ENCODE measurements around the gene SLC13A5. TPM values are rescaled to one million over a fixed set of nuclear protein-coding genes. Genes with fewer than 3 reads are reported as not detected.

Gene SLC13A5
- polyA plus RNA-seq, 1 of the 3 experiments (the other 2 are of a cell fraction) = not detected

DNA sequence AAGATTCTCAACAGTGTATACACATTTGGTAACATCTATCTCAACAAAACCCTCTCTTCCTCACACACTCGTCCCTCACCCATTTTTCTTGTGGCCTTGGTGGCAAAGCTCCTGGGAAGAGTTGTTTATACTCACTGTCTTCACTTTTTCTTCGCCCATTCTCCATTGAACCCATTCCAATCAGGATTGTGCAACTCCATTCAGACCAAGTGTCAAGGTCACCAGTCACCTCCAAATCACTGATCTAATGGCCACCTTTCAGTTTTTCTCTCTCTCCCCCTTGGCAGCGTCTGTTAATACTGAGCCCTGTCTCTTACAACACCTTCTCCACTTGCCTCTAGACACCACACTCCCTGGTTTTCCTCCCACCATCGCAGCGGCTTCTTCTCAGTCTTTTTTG lies 8.6 kb upstream of the SLC13A5 start:
- POLR2A ChIA-PET = no interaction called here

More for the DNA sequence above, 8.6 kb upstream of the SLC13A5 start:
- H3K4me1 ChIP-seq (ENCODE audit: control insufficient read depth in 1 of 2, insufficient read depth in 2 of 2, low read depth in 1 of 2, low read length in 1 of 2) = no peaks in the 10 kb centered on the region
- TF ChIP-seq GATA2 (CRISPR knock-in tag; IDR thresholded peaks at IDR 0.05) (no peak), TAF1 (IDR thresholded peaks at IDR 0.05; ENCODE audit: borderline replicate concordance, low read depth, low read length) (no peak), NFIC (IDR thresholded peaks at IDR 0.05; ENCODE audit: borderline replicate concordance) (no peak), PBX3 (IDR thresholded peaks at IDR 0.05) (no peak), TEAD4 (IDR thresholded peaks at IDR 0.05; ENCODE audit: borderline replicate concordance, insufficient read depth) (no peak), POLR2AphosphoS5 (IDR thresholded peaks at IDR 0.05; ENCODE audit: low read depth, low read length) (no peak), TCF12 (IDR thresholded peaks at IDR 0.05) (no peak), SIN3A (IDR thresholded peaks at IDR 0.05; ENCODE audit: borderline replicate concordance, low read depth, low read length) (no peak), CHD2 (IDR thresholded peaks at IDR 0.05; ENCODE audit: low read length, partially characterized antibody) (no peak), FOSL2 (IDR thresholded peaks at IDR 0.05; ENCODE audit: borderline replicate concordance, low read depth) (no peak), RXRA (IDR thresholded peaks at IDR 0.05; ENCODE audit: borderline replicate concordance, low read depth) (no peak), IRF3 (IDR thresholded peaks at IDR 0.05; ENCODE audit: low read depth, low read length) (no peak), FOXM1 (IDR thresholded peaks at IDR 0.05; ENCODE audit: low read depth) (no peak), JUND (IDR thresholded peaks at IDR 0.05) (no peak), USF2 (IDR thresholded peaks at IDR 0.05; ENCODE audit: borderline replicate concordance, low read depth, low read length) (no peak), EP300 (IDR thresholded peaks at IDR 0.05; ENCODE audit: borderline replicate concordance in 1 of 2, low read depth in 1 of 2, low read length in 1 of 2) (no peak), REST (IDR thresholded peaks at IDR 0.05; ENCODE audit: low read depth, low read length) (no peak), MAX (IDR thresholded peaks at IDR 0.05; ENCODE audit: low read depth) (no peak)
- TF ChIP-seq, protein P1, sequence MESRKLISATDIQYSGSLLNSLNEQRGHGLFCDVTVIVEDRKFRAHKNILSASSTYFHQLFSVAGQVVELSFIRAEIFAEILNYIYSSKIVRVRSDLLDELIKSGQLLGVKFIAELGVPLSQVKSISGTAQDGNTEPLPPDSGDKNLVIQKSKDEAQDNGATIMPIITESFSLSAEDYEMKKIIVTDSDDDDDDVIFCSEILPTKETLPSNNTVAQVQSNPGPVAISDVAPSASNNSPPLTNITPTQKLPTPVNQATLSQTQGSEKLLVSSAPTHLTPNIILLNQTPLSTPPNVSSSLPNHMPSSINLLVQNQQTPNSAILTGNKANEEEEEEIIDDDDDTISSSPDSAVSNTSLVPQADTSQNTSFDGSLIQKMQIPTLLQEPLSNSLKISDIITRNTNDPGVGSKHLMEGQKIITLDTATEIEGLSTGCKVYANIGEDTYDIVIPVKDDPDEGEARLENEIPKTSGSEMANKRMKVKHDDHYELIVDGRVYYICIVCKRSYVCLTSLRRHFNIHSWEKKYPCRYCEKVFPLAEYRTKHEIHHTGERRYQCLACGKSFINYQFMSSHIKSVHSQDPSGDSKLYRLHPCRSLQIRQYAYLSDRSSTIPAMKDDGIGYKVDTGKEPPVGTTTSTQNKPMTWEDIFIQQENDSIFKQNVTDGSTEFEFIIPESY (IDR thresholded peaks at IDR 0.05; ENCODE audit: borderline replicate concordance, low read depth) = no peak
- no peak overlapping the region for H3K27ac ChIP-seq (ENCODE audit: low read depth in 2 of 2, low read length in 1 of 2)
- H3K79me2 ChIP-seq (ENCODE audit: insufficient read depth) = no peaks in the 10 kb centered on the region
- no peak for DNase-seq
- no peak overlapping the region for H2AFZ ChIP-seq (ENCODE audit: low read depth)
- no peaks in the 10 kb centered on the region for H3K9me2 ChIP-seq
- H3K9ac ChIP-seq = no peak overlapping the region
- no peak overlapping the region for H3K4me3 ChIP-seq (ENCODE audit: low read depth in 2 of 2, low read length in 1 of 2)
- WGBS (ENCODE audit: low lambda C conversion rate) = 5% methylated on average over 5 of the region's 5 CpGs
- H3K36me3 ChIP-seq (replicated peaks in 1 of 2; ENCODE audit: control insufficient read depth in 1 of 2, insufficient read depth in 2 of 2, low read length in 1 of 2) = no peaks in the 10 kb centered on the region
- CTCF ChIA-PET = no interaction called here
- no peaks in the 10 kb centered on the region for H3F3A ChIP-seq (replicated peaks; ENCODE audit: insufficient read depth)
- H3K4me2 ChIP-seq = no peak overlapping the region
- H4K20me1 ChIP-seq (ENCODE audit: insufficient read depth) = no peaks in the 10 kb centered on the region
- H3K27me3 ChIP-seq (ENCODE audit: insufficient read depth) = peaks cover 65% of the 10 kb centered on the region
- 0 out of 2 replicates have a peak, but pooled peaks cover 4% of the 10 kb centered on the region for H3K9me3 ChIP-seq

Measured in SK-N-SH (cell line).